Sigmoid colon (tissue), 4 donors: ENCODE measurements around the gene ACACA.

Experiments used
- CTCF ChIP-seq, 4 experiments: fragments of 450-650 bp in 3 of 4; fragments of 200-600 bp in 1 of 4; IDR thresholded peaks; one replicate each; pipeline ENCODE4 v1.5.1; 2016 to 2019; ENCODE audit warnings: antibody characterized with exemption in 4 of 4, mild to moderate bottlenecking in 3 of 4, moderate library complexity in 2 of 4
- EP300 ChIP-seq, 4 donors: sonication (generic); formaldehyde crosslinking; IDR thresholded peaks; one replicate each; pipeline ENCODE4 v1.6.1; 2017; ENCODE audit warnings: antibody characterized with exemption in 4 of 4

DNA sequence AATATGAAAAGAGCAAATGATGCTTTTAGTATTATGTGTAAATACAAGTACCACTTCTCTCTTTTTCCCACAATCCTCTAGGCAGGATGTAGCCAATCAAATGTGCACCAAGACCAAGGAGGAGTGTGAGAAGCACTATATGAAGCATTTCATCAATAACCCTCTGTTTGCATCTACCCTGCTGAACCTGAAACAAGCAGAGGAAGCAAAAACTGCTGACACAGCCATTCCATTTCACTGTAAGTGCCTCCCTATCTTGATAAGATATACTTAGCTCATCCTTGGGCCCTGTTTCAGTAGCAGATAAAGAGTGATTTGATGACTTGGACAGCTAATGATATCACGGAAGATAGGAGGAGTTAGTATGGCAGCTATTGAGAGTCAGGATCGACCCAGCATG lies 33.8 kb upstream of the ACACA start:
- TF ChIP-seq EP300 (IDR thresholded peaks at IDR 0.05) (no peak), CTCF (IDR thresholded peaks at IDR 0.05) (no peak)
